ENCODE data around the gene EYS.

The EYS gene

GRCh38 chr6:64214373-64214772 is 1492.7 kb downstream of the EYS start:
- no peak for DNase-seq

DNA sequence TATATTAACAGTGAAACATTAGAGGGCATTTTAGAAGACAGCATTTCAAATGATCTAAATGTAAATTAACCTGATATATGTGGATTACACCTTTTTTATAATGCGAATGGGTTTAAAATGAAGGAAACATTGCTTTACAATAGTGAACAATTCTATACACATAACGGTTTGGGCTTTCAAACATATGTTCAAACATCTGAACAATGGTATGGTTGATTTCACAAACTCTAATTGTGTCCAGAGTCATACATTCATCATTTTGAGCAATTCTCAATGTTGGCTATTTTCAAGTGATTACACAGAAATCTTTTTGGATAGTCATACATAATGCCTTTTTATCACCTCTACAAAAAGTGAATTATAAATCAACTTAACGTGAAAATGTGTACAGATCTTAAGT is 1493.3 kb downstream of the EYS start:
- no peak for DNase-seq

DNA sequence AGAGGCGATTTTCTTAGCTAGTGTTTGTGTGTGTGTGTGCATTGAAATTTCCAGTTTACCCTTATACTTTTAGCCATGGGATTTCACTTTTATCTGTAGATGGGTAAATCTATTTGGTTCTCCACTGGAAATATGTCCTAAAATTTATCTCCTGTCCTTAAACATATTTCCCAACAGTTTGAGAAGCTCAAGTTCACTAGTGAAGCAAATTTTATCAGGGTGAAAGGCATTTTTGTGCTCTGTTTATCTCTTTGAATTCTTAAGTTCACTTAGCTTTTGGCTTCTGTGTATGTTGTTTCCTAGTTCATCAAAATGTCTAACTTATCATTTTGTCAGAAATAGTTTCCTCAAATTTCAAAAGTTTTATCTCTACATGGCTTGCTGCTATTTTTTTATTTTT is 1509.8 kb downstream of the EYS start:
- no peak for DNase-seq

GRCh38 chr6:64186592-64186991 is 1520.4 kb downstream of the EYS start:
- DNase-seq = no peak

GRCh38 chr6:64185621-64186020 is 1521.4 kb downstream of the EYS start:
- no peak for DNase-seq

- no peak for DNase-seq
Measured at GRCh38 chr6:64175296-64175695, 1531.7 kb downstream of the EYS start.

GRCh38 chr6:64170316-64170715 is 1536.7 kb downstream of the EYS start:
- DNase-seq = no peak

GRCh38 chr6:64160486-64160885 is 1546.5 kb downstream of the EYS start:
- no peak for DNase-seq

GRCh38 chr6:64155063-64155462 is 1552.0 kb downstream of the EYS start:
- DNase-seq = no peak

DNA sequence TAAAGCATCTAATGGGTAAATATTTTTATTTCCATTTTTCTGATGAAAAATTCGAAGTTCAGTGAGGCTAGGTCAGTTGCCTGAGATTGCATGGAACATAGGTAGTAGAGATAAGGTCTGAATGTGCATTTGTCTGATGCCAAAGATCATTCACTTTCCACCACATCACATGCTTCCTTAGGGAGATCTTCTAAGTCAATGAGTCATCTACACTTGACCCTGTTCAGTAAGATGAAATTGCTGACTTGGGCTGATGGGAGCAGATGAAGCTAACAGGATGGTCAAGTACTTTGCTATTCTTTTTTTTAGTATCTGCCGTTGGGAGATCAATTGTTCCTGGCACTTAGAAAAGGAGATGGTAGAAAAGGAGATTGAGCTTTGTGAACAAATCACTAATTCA is 1560.2 kb downstream of the EYS start:
- DNase-seq = no peak

- no peak for DNase-seq
Measured at GRCh38 chr6:64146094-64146493, 1560.9 kb downstream of the EYS start.

DNA sequence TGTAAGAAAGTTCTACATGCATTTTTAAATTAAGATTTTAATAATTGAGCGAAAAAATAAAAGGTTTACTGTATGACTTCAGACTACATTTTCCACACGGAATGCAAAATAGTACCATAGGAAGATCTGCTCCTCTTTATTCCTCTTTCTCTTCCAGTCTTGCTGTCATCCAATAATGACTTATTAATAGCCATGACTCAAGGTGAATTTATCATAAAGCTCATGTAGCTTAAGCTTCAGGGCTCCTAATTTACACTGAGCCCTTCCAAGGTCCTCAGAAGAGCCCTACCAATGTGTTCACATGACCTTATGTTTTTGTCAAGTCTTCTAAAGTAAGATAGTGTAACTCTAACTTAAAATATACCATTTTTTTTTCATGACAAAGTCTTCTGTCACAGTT is 1561.4 kb downstream of the EYS start:
- no peak for DNase-seq

GRCh38 chr6:64143101-64143500 is 1563.9 kb downstream of the EYS start:
- no peak for DNase-seq

DNA sequence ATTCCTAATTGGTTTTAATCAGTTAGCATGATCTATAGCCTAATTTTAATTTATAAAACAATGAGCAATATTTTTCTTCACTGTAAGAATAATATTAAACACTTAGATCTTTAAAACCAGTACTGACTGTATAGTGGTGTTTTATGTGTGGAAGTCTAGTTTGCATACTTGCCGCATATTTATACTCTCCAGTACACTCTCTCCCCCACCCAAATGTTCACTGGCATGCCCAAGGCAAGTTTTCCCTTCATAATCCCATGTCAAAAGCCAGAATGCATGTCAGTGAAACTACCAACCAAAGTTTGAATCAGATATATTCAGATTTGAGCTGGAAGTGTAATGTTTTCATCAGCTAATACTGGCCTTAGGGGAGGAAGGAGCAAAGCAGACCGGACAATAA is 1565.3 kb downstream of the EYS start:
- no peak for DNase-seq

DNA sequence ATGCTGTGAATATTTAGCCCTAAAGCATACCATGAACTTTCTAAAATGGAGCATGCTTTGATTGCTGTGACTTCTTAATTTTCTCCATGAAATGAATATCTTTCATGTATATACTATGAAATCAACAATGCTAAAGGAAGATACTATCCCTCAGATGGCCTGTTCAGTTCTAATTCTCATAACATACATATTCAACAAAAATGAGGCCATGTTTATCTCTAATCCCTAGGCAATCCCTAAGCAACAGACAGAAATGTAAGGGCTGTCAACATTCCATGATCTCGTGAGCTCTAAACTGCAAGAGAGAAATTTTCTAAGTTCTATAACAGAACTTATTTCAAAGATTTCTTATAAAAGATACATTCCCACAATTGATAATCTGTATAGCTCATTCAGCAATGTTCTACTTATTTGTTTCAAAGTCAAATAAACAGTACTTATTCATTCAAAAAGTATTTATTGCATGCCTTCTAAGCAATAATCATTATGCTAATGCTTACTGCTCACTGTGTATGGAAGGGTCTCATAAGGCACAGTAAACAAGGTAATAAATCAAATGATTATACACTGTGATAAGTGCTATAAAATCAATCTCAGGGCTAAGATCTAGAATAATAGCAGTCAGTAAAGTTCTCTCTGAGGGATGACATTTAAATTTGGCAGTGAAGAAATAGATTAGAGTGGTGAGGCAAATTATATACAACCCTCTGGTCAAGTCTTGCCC is 1578.6 kb downstream of the EYS start:
- DNase-seq = no peak

- DNase-seq = no peak
Measured at GRCh38 chr6:64123761-64124633, 1583.0 kb downstream of the EYS start.

DNA sequence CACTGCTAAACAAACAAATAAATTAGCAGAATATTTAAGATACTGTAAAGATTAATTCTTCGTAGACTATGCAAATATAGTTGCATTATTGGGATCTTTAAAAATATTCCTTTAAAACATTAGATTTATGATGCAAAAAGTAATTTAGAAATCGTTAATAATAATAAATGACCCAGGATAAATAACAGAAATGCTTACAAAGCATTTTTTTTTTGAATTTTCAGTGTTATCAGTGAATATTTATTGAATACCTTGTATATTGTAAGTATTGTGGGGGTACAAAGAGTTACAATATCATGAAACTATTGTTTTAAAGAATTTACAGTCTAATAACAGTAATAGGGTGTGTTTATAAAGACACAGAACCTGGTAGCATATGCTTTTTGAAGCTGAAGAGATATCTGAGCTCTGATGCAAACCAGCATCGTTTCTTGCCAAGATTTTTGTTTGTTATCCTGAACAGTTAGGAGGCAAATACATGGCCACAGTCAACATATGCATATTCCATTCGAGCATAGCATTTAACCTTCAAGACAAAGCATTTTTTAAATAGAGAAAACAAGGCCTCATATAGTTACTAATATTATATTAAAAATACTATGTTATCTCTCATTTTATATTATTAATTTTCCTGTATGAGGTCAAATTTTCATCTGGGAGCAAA is 1584.2 kb downstream of the EYS start:
- DNase-seq = no peak

GRCh38 chr6:64121011-64121565 is 1585.9 kb downstream of the EYS start:
- no peak for DNase-seq

DNA sequence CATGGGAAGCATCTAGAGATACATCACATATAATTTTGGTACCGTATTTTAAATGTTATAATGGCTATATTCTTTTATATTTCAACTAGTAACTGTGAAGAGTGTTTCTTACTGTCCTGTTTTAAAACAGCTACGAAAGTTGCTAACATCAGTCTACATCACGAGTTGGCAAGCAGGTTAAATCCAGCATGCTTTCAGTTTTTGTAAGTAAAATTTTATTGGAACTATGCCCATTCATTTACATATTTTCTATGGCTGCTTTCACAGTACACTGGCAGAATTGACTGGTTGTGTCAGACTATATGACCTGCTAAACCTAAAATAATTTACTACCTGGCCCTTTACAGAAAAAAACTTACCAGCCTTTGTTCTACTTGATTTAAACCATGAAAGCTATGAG is 1593.3 kb downstream of the EYS start:
- no peak for DNase-seq

- no peak for DNase-seq
Measured at GRCh38 chr6:64104051-64104450, 1603.0 kb downstream of the EYS start.

DNA sequence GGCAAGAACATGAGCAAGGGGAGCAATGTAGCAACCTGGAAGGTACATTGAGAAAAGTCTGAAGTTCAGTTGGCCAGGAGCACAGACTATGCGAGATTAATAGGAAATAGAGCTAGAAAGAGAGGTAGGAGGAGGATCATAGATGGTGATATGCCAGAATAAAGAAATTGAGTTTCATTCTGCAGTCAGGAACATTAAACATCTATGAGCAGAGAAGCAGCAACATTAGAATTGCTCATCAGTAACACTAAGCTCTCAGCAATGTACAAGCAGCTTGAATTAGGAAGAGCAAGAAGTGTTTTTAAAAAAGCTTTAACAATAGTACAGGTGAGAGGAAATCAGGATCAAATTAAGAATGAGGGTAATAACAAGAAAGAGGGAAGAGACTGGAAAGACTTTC is 1603.5 kb downstream of the EYS start:
- DNase-seq = no peak

- no peak for DNase-seq
Measured at GRCh38 chr6:64100702-64101303, 1606.2 kb downstream of the EYS start.

GRCh38 chr6:64090352-64090751 is 1616.7 kb downstream of the EYS start:
- DNase-seq = no peak

All from NK-92 treated with Interleukin-12 subunit alpha and Interleukin-12 subunit beta, amount 100 ng/mL, for 24 hours (cell line).